BLaER1 treated with 17β-estradiol and CSF1 and Interleukin-3, amounts not matched to agents 10 nM and 100 nM (cell line): ENCODE results near the gene LBR.

Source experiments
- H3K27ac ChIP-seq, 11 experiments: shearing (Covaris generic); formaldehyde crosslinking; 2 replicates each; pipeline ENCODE4 v1.8.1; 2022
- H3K27me3 ChIP-seq, 11 experiments: shearing (Covaris generic); formaldehyde crosslinking; 2 replicates each; pipeline ENCODE4 v1.8.1; 2022
- H3K36me3 ChIP-seq, 11 experiments: shearing (Covaris generic); formaldehyde crosslinking; 2 replicates each; pipeline ENCODE4 v1.8.1; 2022
- H3K4me1 ChIP-seq, 10 experiments: shearing (Covaris generic); formaldehyde crosslinking; 2 replicates each; pipeline ENCODE4 v1.8.1; 2022
- H3K4me2 ChIP-seq, 11 experiments: shearing (Covaris generic); formaldehyde crosslinking; 2 replicates each; pipeline ENCODE4 v1.8.1; 2022
- H3K4me3 ChIP-seq, 10 experiments: shearing (Covaris generic); formaldehyde crosslinking; 2 replicates each; pipeline ENCODE4 v1.8.1; 2022
- H3K9ac ChIP-seq, 11 experiments: shearing (Covaris generic); formaldehyde crosslinking; 2 replicates each; pipeline ENCODE4 v1.8.1; 2022
- H3K9me3 ChIP-seq, 11 experiments: shearing (Covaris generic); formaldehyde crosslinking; replicated peaks in 1 of 11; 2 replicates each; pipeline ENCODE4 v1.8.1; 2022
- H4K20me1 ChIP-seq, 11 experiments: shearing (Covaris generic); formaldehyde crosslinking; 2 replicates each; pipeline ENCODE4 v1.8.1; 2022
- Cebpa-rat ChIP-seq, 11 experiments: shearing (Covaris generic); IDR thresholded peaks; 2 replicates each; pipeline ENCODE4 v1.8.1; 2022

LBR gene

GRCh38 chr1:225413708-225414375 is 14.0 kb downstream of the LBR start:
- H3K4me1 ChIP-seq: peaks cover 0 to 25% (median 3%) of the 10 kb centered on the region in 10 experiments; a peak in 8 of 20 replicates
- H3K9ac ChIP-seq: no peak overlapping the region; a peak in 1 of 22 replicates
- peaks cover 0 to 100% (median 94%) of the 10 kb centered on the region in 11 experiments; a peak in 21 of 22 replicates for H4K20me1 ChIP-seq
- peak overlapping the region in 3 of 11 experiments; percentile 34 to 42 (median 38); a peak in 4 of 22 replicates for H3K4me2 ChIP-seq
- H3K27ac ChIP-seq: 0 out of 22 replicates have a peak overlapping the region, but pooled peaks of 2 of the 11 experiments have one; percentile 4 to 12
- no peak overlapping the region for H3K4me3 ChIP-seq
- no peak for TF ChIP-seq Cebpa-rat (IDR thresholded peaks at IDR 0.05)
- peaks cover 94 to 100% (median 100%) of the 10 kb centered on the region in 11 experiments for H3K36me3 ChIP-seq
- no peaks in the 10 kb centered on the region for H3K9me3 ChIP-seq
- H3K27me3 ChIP-seq: no peaks in the 10 kb centered on the region

- H3K4me2 ChIP-seq: no peak overlapping the region
- no peak for TF ChIP-seq Cebpa-rat (IDR thresholded peaks at IDR 0.05)
- H3K9me3 ChIP-seq: no peaks in the 10 kb centered on the region
- H3K27me3 ChIP-seq: no peaks in the 10 kb centered on the region
- H3K4me3 ChIP-seq: no peak overlapping the region
- H3K9ac ChIP-seq: no peak overlapping the region
- no peak overlapping the region for H3K27ac ChIP-seq
- H3K4me1 ChIP-seq: peaks cover 0 to 25% (median 3%) of the 10 kb centered on the region in 10 experiments; a peak in 8 of 20 replicates
- H3K36me3 ChIP-seq: peaks cover 94 to 100% (median 100%) of the 10 kb centered on the region in 11 experiments
- peaks cover 0 to 100% (median 94%) of the 10 kb centered on the region in 11 experiments; a peak in 21 of 22 replicates for H4K20me1 ChIP-seq
These were observed 15.0 kb downstream of the LBR start for GRCh38 chr1:225412803-225413351.

- no peak for TF ChIP-seq Cebpa-rat (IDR thresholded peaks at IDR 0.05)
- Histone ChIP-seq H3K4me2 (no peak overlapping the region), H3K9me3 (no peaks in the 10 kb centered on the region), H3K27ac (no peak overlapping the region), H3K27me3 (no peaks in the 10 kb centered on the region), H3K36me3 (peaks cover 94 to 100% (median 100%) of the 10 kb centered on the region in 11 experiments), H3K4me3 (no peak overlapping the region), H3K4me1 (peaks cover 0 to 25% (median 3%) of the 10 kb centered on the region in 10 experiments; a peak in 8 of 20 replicates), H3K9ac (no peak overlapping the region), H4K20me1 (peaks cover 0 to 100% (median 92%) of the 10 kb centered on the region in 11 experiments; a peak in 21 of 22 replicates)
These were observed 15.5 kb downstream of the LBR start for GRCh38 chr1:225412321-225412720.

GRCh38 chr1:225410036-225410435 is 17.8 kb downstream of the LBR start:
- no peaks in the 10 kb centered on the region for H3K9me3 ChIP-seq
- peaks cover 0 to 14% (median 3%) of the 10 kb centered on the region in 10 experiments; a peak in 8 of 20 replicates for H3K4me1 ChIP-seq
- no peak overlapping the region for H3K4me2 ChIP-seq
- no peak overlapping the region for H3K9ac ChIP-seq
- TF ChIP-seq Cebpa-rat (IDR thresholded peaks at IDR 0.05): no peak
- peaks cover 94 to 100% (median 100%) of the 10 kb centered on the region in 11 experiments for H3K36me3 ChIP-seq
- no peak overlapping the region for H3K4me3 ChIP-seq
- H3K27ac ChIP-seq: no peak overlapping the region
- H3K27me3 ChIP-seq: no peaks in the 10 kb centered on the region
- H4K20me1 ChIP-seq: peaks cover 0 to 100% (median 93%) of the 10 kb centered on the region in 11 experiments; a peak in 21 of 22 replicates

GRCh38 chr1:225409051-225409450 is 18.8 kb downstream of the LBR start:
- H3K9ac ChIP-seq: no peak overlapping the region
- TF ChIP-seq Cebpa-rat (IDR thresholded peaks at IDR 0.05): no peak
- H3K4me2 ChIP-seq: no peak overlapping the region
- H3K27ac ChIP-seq: no peak overlapping the region
- no peak overlapping the region for H3K4me3 ChIP-seq
- H3K4me1 ChIP-seq: peaks cover 0 to 6% (median 0%) of the 10 kb centered on the region in 10 experiments; a peak in 7 of 20 replicates
- peaks cover 94 to 100% (median 100%) of the 10 kb centered on the region in 11 experiments for H3K36me3 ChIP-seq
- no peaks in the 10 kb centered on the region for H3K27me3 ChIP-seq
- no peaks in the 10 kb centered on the region for H3K9me3 ChIP-seq
- H4K20me1 ChIP-seq: peaks cover 0 to 100% (median 90%) of the 10 kb centered on the region in 11 experiments; a peak in 21 of 22 replicates

GRCh38 chr1:225408249-225408648 is 19.6 kb downstream of the LBR start:
- TF ChIP-seq Cebpa-rat (IDR thresholded peaks at IDR 0.05): no peak
- no peak overlapping the region for H3K4me2 ChIP-seq
- no peaks in the 10 kb centered on the region for H3K4me1 ChIP-seq
- no peak overlapping the region for H3K9ac ChIP-seq
- no peaks in the 10 kb centered on the region for H3K27me3 ChIP-seq
- H3K27ac ChIP-seq: no peak overlapping the region
- peaks cover 95 to 100% (median 99%) of the 10 kb centered on the region in 11 experiments for H3K36me3 ChIP-seq
- H3K4me3 ChIP-seq: no peak overlapping the region
- H4K20me1 ChIP-seq: peaks cover 0 to 98% (median 88%) of the 10 kb centered on the region in 11 experiments; a peak in 21 of 22 replicates
- H3K9me3 ChIP-seq: no peaks in the 10 kb centered on the region

GRCh38 chr1:225407755-225408154 is 20.1 kb downstream of the LBR start:
- no peak for TF ChIP-seq Cebpa-rat (IDR thresholded peaks at IDR 0.05)
- Histone ChIP-seq H3K36me3 (peaks cover 95 to 100% (median 99%) of the 10 kb centered on the region in 11 experiments), H3K4me3 (no peak overlapping the region), H3K9ac (no peak overlapping the region), H4K20me1 (peaks cover 0 to 98% (median 86%) of the 10 kb centered on the region in 11 experiments; a peak in 19 of 22 replicates), H3K27me3 (no peaks in the 10 kb centered on the region), H3K4me1 (no peaks in the 10 kb centered on the region), H3K9me3 (no peaks in the 10 kb centered on the region), H3K27ac (no peak overlapping the region), H3K4me2 (no peak overlapping the region)

GRCh38 chr1:225406976-225407725 is 20.7 kb downstream of the LBR start:
- H3K36me3 ChIP-seq: peaks cover 95 to 100% (median 99%) of the 10 kb centered on the region in 11 experiments
- no peaks in the 10 kb centered on the region for H3K9me3 ChIP-seq
- H3K27ac ChIP-seq: no peak overlapping the region
- H4K20me1 ChIP-seq: peaks cover 0 to 98% (median 80%) of the 10 kb centered on the region in 11 experiments; a peak in 19 of 22 replicates
- TF ChIP-seq Cebpa-rat (IDR thresholded peaks at IDR 0.05): no peak
- H3K4me2 ChIP-seq: no peak overlapping the region
- H3K4me3 ChIP-seq: no peak overlapping the region
- no peaks in the 10 kb centered on the region for H3K27me3 ChIP-seq
- no peak overlapping the region for H3K9ac ChIP-seq
- no peaks in the 10 kb centered on the region for H3K4me1 ChIP-seq

- no peak overlapping the region for H3K4me2 ChIP-seq
- H3K4me1 ChIP-seq: no peaks in the 10 kb centered on the region
- TF ChIP-seq Cebpa-rat (IDR thresholded peaks at IDR 0.05): no peak
- no peaks in the 10 kb centered on the region for H3K27me3 ChIP-seq
- H3K4me3 ChIP-seq: no peak overlapping the region
- no peak overlapping the region for H3K27ac ChIP-seq
- H4K20me1 ChIP-seq: peaks cover 0 to 95% (median 66%) of the 10 kb centered on the region in 11 experiments; a peak in 18 of 22 replicates
- peaks cover 85 to 100% (median 95%) of the 10 kb centered on the region in 11 experiments for H3K36me3 ChIP-seq
- H3K9me3 ChIP-seq: no peaks in the 10 kb centered on the region
- no peak overlapping the region for H3K9ac ChIP-seq
These were observed 26.9 kb downstream of the LBR start for GRCh38 chr1:225400968-225401367.
